IPS-20b (cell line): ENCODE measurements around the gene ADA.

Experiments
- H3K27ac ChIP-seq: one replicate; pipeline ENCODE4 v1.5.1; 2013; ENCODE audit warnings: low read length
- H3K27me3 ChIP-seq: 2 replicates; pipeline ENCODE4 v1.6.1; 2013; ENCODE audit warnings: mild to moderate bottlenecking, low read length, inconsistent platforms; ENCODE audit not compliant: insufficient read depth
- H3K36me3 ChIP-seq: 2 replicates; pipeline ENCODE4 v1.6.1; 2013; ENCODE audit warnings: low read depth, mild to moderate bottlenecking, inconsistent platforms, low read length, moderate library complexity; ENCODE audit not compliant: insufficient read depth
- H3K4me1 ChIP-seq: 2 replicates; pipeline ENCODE4 v1.6.1; 2013; ENCODE audit warnings: mild to moderate bottlenecking, control low read depth, inconsistent platforms, low read length, moderate library complexity; ENCODE audit not compliant: insufficient read depth
- H3K4me3 ChIP-seq: 2 replicates; pipeline ENCODE4 v1.5.1; 2013; ENCODE audit warnings: mild to moderate bottlenecking, low read length, inconsistent platforms
- H3K9ac ChIP-seq: 2 replicates; pipeline ENCODE4 v1.6.1; 2013; ENCODE audit warnings: low read depth, mild to moderate bottlenecking, inconsistent platforms, low read length, moderate library complexity
- H3K9me3 ChIP-seq: 2 replicates; pipeline ENCODE4 v1.6.1; 2013; ENCODE audit warnings: mild to moderate bottlenecking, low read depth, low read length, inconsistent platforms; ENCODE audit not compliant: insufficient read depth

Gene ADA

DNA sequence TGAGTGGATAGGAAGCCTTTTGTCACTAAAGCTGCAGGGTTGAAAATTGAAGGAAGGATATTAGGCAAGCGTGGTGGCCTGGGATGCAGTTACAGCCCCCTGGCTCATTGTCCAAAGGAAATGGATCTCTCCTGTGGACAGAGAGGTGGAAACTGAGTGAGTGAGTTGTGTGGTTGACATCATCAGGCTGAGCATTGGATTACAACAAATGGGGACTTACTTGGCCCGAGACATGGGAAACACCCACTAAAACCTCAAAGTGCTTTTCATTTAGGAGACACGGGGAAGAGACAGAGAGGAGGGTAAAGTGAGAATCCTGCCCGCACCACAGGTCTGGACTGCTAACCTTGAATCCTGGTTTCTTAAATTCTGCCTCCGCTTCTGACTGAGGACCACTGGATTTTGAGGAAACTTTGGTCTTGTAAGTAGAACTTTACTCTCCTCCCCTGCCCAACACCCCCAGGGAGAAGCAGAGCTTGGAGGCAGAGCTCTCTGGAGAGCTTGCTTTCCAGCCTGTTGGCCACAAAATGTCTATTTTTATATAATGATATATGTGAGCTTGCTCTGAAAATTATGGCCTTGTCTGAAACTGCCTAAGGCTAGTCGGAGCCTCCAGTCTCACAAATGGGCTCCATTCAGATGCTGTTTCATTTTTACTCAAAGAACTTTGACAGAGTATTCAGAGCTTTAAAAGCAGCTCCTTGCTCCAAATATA is 69.0 kb downstream of the ADA start, which contains the start of gene PKIG:
Gene PKIG (plus strand): TSS at position 269 of the 715 bp plus-strand sequence. CDS start 31,978 bp downstream, outside the sequence.
- H3K36me3 ChIP-seq, result no peaks in the 10 kb centered on the region
- H3K27ac ChIP-seq, result no peak within 1 kb of the TSS
- H3K27me3 ChIP-seq, result no peaks in the 10 kb centered on the region
- H3K9ac ChIP-seq, result no peak within 1 kb of the TSS
- no peak within 1 kb of the TSS for H3K4me3 ChIP-seq
- H3K9me3 ChIP-seq, result no peaks in the 10 kb centered on the region
- peaks cover 22% of the 10 kb centered on the region for H3K4me1 ChIP-seq

DNA sequence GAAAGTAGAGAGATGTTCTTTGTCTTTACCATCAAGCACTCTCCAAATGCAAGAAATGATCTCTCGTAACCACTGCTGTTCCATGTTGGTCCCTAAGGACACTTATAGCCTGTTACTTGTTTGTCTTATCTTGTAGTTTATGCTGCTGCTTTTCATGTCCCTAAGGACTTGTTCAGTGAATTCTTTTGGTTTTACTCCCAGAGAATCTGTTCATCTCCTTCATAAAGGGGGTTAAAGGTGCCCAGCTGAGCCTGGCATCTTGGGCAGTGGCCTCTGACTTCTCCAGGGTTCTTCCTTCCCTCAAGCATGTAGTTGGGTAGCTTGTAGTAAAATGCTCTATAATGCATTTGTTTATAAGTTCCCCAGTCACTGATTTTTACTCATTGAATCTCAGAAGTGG is 70.0 kb downstream of the ADA start:
- Histone ChIP-seq H3K27ac (no peak overlapping the region), H3K36me3 (no peaks in the 10 kb centered on the region), H3K27me3 (no peaks in the 10 kb centered on the region), H3K9me3 (no peaks in the 10 kb centered on the region), H3K4me1 (peaks cover 22% of the 10 kb centered on the region), H3K9ac (no peak overlapping the region), H3K4me3 (no peak overlapping the region)

- no peak overlapping the region for H3K9ac ChIP-seq
- no peak overlapping the region for H3K27ac ChIP-seq
- H3K4me3 ChIP-seq, result no peak overlapping the region
- no peaks in the 10 kb centered on the region for H3K36me3 ChIP-seq
- no peaks in the 10 kb centered on the region for H3K9me3 ChIP-seq
- peaks cover 17% of the 10 kb centered on the region for H3K4me1 ChIP-seq
- H3K27me3 ChIP-seq, result no peaks in the 10 kb centered on the region
Measured at GRCh38 chr20:44580581-44581268, 70.8 kb downstream of the ADA start.

DNA sequence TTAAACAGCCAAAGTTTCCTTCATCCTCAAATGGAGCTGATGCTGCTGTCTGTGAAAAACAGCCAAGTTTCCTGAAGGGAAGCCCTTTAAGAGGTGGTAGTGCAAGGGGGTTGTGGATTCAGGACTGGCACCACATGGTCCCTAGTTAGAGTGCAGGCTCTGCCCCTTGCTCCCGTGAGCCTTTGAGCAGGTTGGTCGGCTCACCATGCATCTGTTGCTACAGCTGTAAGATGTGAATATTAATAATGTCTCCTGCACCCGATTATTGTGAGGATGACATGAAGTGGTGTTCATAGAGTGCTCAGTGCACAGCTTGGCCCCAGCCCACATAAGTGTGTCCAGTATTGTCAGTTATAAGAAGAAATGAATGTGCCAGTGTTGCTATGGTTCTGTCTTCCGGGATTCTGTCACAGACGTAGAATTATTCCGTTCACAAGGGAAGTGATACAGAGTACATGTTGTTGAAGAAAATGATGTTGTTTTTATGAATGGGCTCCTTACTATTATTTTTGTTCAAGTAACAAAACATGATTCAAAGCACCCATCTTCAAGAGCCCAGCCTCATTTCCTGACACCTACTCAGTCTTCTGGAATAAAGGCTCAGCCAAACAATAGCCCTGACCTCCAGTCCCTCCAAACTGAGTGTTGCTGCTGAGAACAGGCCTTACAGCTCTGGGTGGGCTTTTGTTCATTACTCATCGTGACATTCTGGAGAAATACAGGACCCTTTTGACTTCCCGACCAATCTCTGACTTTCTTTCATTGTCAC is 72.0 kb downstream of the ADA start:
- H3K27me3 ChIP-seq, result no peaks in the 10 kb centered on the region
- no peak overlapping the region for H3K27ac ChIP-seq
- no peaks in the 10 kb centered on the region for H3K36me3 ChIP-seq
- H3K4me3 ChIP-seq, result no peak overlapping the region
- H3K4me1 ChIP-seq, result peaks cover 7% of the 10 kb centered on the region; the same call in 1 of the 2 replicates
- H3K9ac ChIP-seq, result no peak overlapping the region
- H3K9me3 ChIP-seq, result no peaks in the 10 kb centered on the region

DNA sequence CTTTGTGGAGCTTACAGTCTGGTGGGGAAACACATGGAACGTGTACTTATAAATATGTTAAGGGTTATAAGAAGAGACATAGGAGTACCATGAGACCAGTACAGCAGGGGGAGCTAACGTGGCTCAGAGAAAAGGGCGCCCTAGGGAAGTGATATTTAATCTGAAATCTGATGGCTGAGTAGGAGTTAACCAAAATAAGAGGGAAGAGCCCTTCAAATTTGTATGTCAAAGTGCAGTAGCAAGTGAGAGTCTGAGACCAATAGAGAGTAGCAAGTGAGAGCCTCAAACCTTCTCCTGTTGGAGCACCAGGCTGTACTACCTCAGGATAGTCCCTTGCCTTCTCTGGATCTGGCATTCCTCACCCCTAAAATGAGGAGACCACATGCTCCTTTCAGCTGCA is 75.2 kb downstream of the ADA start:
- H3K4me1 ChIP-seq, result no peaks in the 10 kb centered on the region
- no peaks in the 10 kb centered on the region for H3K36me3 ChIP-seq
- H3K27me3 ChIP-seq, result no peaks in the 10 kb centered on the region
- no peaks in the 10 kb centered on the region for H3K9me3 ChIP-seq
- H3K4me3 ChIP-seq, result no peak overlapping the region
- H3K9ac ChIP-seq, result no peak overlapping the region
- no peak overlapping the region for H3K27ac ChIP-seq

DNA sequence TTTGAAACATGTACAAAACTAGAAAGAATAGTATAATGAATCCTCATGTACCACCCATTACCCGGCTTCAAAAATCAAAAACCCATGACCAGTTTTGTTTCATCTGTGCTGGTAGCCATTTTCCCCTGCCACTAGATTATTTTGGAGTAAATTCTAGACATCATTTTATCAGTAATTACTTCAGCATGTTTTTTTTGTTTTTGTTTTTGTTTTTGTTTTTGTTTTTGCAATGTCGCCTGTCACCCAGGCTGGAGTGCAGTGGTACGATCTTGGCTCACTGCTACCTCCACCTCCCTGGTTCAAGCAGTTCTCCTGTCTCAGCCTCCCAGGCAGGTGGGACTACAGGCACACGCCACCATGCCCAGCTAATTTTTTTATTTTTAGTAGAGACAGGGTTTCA is 77.1 kb downstream of the ADA start:
- H3K4me3 ChIP-seq, result no peak overlapping the region
- H3K27ac ChIP-seq, result no peak overlapping the region
- H3K27me3 ChIP-seq, result no peaks in the 10 kb centered on the region
- no peaks in the 10 kb centered on the region for H3K4me1 ChIP-seq
- no peak overlapping the region for H3K9ac ChIP-seq
- no peaks in the 10 kb centered on the region for H3K9me3 ChIP-seq
- H3K36me3 ChIP-seq, result no peaks in the 10 kb centered on the region

GRCh38 chr20:44573501-44573869 is 78.0 kb downstream of the ADA start:
- Histone ChIP-seq H3K4me3 (no peak overlapping the region), H3K36me3 (no peaks in the 10 kb centered on the region), H3K9me3 (no peaks in the 10 kb centered on the region), H3K27ac (no peak overlapping the region), H3K9ac (no peak overlapping the region), H3K27me3 (no peaks in the 10 kb centered on the region), H3K4me1 (no peaks in the 10 kb centered on the region)

DNA sequence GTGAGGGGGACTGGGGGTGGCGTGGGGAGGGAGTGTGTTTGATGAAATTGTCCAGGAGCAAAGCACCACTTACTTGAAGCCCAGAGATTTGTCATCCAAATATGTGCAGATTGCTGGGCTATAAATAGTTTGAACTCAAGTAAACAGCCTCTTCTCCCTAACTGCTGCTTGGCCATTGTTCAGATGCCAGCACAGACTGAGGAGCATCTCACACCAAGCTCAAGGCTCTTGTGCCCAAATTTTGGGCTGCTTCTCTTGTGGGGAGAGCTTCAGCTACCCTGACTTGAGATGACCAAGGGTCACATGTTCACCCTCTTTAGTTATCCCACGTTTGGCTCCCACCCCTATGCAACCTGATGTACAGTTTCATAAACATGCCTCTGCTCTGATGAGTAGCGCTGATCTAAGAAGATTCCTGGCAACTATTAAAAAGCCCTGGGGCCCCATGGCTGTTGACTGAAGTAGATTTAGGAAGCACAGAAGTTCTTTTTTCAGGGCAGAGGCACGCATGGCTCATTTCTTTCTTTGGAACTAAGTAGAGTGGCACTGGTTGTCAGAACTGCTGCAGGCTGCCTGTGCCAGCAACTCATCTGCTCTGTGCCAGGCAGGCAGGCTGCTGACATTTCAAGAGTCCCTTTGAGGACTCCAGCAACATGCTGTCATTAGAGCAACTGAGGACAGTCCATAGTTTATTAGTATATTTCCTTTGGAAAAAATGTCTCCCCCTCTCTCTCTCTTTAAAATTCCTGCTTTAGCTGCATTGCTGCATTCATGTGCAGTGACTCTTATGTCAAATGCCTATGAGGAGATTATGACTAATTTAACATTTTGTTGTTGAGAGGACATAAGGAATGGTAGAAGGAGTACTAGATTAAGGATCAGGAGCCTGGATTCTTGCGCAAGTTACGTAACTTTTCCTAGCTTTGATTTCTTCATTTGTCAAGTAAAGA is 78.7 kb downstream of the ADA start:
- H3K27ac ChIP-seq, result no peak overlapping the region
- H3K4me3 ChIP-seq, result no peak overlapping the region
- no peaks in the 10 kb centered on the region for H3K36me3 ChIP-seq
- no peaks in the 10 kb centered on the region for H3K9me3 ChIP-seq
- no peak overlapping the region for H3K9ac ChIP-seq
- H3K4me1 ChIP-seq, result no peaks in the 10 kb centered on the region
- H3K27me3 ChIP-seq, result no peaks in the 10 kb centered on the region

DNA sequence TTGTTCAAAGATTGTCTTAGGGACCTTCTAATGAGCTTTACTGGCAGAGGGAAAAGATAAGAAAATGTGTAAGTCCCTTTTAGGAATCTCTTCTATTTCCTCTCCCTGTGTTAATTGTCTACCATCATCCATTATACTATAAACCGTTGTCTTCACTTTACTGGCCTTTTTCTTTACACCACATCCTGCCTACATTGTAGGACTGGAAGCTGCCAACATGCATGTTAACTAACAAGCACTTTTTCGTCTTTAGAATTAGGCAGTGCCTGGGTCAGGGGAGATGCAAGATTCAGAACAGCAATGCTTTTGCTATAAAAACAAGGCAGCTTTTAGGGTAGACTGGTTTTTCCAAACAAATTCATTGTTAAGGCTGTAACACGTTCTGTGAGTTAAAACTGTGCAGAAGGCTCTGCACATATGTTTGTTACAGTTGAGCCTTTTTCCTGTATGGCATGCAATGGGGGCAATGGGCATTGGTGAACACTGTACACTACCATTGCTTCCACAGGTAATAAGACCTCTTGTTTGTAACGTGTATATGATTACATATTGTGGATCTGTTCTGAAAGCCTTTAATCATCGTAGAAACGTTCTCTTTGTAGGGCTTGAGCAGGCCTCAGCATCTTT is 80.0 kb downstream of the ADA start:
- no peaks in the 10 kb centered on the region for H3K36me3 ChIP-seq
- no peaks in the 10 kb centered on the region for H3K4me1 ChIP-seq
- no peaks in the 10 kb centered on the region for H3K9me3 ChIP-seq
- no peak overlapping the region for H3K27ac ChIP-seq
- H3K27me3 ChIP-seq, result no peaks in the 10 kb centered on the region
- no peak overlapping the region for H3K9ac ChIP-seq
- no peak overlapping the region for H3K4me3 ChIP-seq

DNA sequence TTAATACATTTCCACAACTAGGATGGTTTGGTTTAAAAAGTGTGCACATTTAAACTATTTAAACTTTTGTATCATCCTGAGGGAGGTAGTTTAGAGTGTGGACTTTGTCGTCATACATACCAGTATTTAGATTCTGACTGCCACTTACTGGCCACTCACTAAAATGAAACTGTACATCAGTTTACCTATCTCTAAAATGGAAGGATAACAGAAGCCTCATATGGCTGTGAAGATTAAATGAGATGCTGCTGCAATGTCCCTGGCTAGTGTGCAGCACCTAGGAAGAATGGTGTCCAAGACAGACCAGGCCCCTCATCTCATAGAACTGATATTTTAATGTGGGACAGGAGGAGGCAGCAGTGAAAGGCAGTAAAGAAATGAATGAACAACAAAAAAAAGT is 81.1 kb downstream of the ADA start:
- no peaks in the 10 kb centered on the region for H3K27me3 ChIP-seq
- no peak overlapping the region for H3K9ac ChIP-seq
- H3K27ac ChIP-seq, result no peak overlapping the region
- no peak overlapping the region for H3K4me3 ChIP-seq
- no peaks in the 10 kb centered on the region for H3K4me1 ChIP-seq
- H3K9me3 ChIP-seq, result no peaks in the 10 kb centered on the region
- no peaks in the 10 kb centered on the region for H3K36me3 ChIP-seq
